GM23248 (cell line): ENCODE data around the gene PSMA4. TPM values are rescaled to one million over a fixed set of nuclear protein-coding genes. Genes with fewer than 3 reads are reported as not detected.

Experiments used
- DNase-seq: peaks from one replicate; pipeline ENCODE4 v3.0.0-alpha.2; 2015
- H2AFZ ChIP-seq: fragments of 200-600 bp; sonication (generic); 2 replicates; pipeline ENCODE4 v1.6.1; 2016; ENCODE audit warnings: antibody characterized with exemption
- H3F3A ChIP-seq: fragments of 200-600 bp; sonication (generic); 2 replicates; pipeline ENCODE4 v1.6.1; 2016; ENCODE audit warnings: mild to moderate bottlenecking, antibody characterized with exemption, mixed run types; ENCODE audit not compliant: insufficient read depth
- H3K27ac ChIP-seq: fragments of 200-600 bp; sonication (generic); 2 replicates; pipeline ENCODE4 v1.5.1; 2016; ENCODE audit warnings: mild to moderate bottlenecking
- H3K27me3 ChIP-seq: fragments of 200-600 bp; sonication (generic); replicated peaks from 2 replicates; pipeline ENCODE4 v1.6.1; 2016; ENCODE audit warnings: mild to moderate bottlenecking; ENCODE audit not compliant: insufficient read depth
- H3K36me3 ChIP-seq: fragments of 200-600 bp; sonication (generic); 2 replicates; pipeline ENCODE4 v1.6.1; 2016; ENCODE audit warnings: low read depth, mild to moderate bottlenecking
- H3K4me1 ChIP-seq: fragments of 200-600 bp; sonication (generic); 2 replicates; pipeline ENCODE4 v1.6.1; 2016; ENCODE audit warnings: mild to moderate bottlenecking; ENCODE audit not compliant: insufficient read depth
- H3K4me2 ChIP-seq: fragments of 200-600 bp; sonication (generic); one replicate; pipeline ENCODE4 v1.6.1; 2016; ENCODE audit warnings: mild to moderate bottlenecking; ENCODE audit not compliant: unreplicated experiment
- H3K4me3 ChIP-seq: fragments of 200-600 bp; sonication (generic); 2 replicates; pipeline ENCODE4 v1.5.1; 2016; ENCODE audit warnings: mild to moderate bottlenecking
- H3K79me2 ChIP-seq: fragments of 200-600 bp; sonication (generic); 2 replicates; pipeline ENCODE4 v1.6.1; 2016; ENCODE audit warnings: mild to moderate bottlenecking; ENCODE audit not compliant: insufficient read depth
- H3K9ac ChIP-seq: fragments of 200-600 bp; sonication (generic); 2 replicates; pipeline ENCODE4 v1.6.1; 2016; ENCODE audit warnings: mild to moderate bottlenecking
- H3K9me2 ChIP-seq: fragments of 200-600 bp; sonication (generic); 2 replicates; pipeline ENCODE4 v1.6.1; 2016; ENCODE audit warnings: mixed run types, mild to moderate bottlenecking, moderate library complexity; ENCODE audit not compliant: insufficient read depth
- H3K9me3 ChIP-seq: fragments of 200-600 bp; sonication (generic); one replicate; pipeline ENCODE4 v1.6.1; 2017; ENCODE audit warnings: low read depth
- H4K20me1 ChIP-seq: fragments of 200-600 bp; sonication (generic); 2 replicates; pipeline ENCODE4 v1.6.0; 2016; ENCODE audit not compliant: insufficient read depth
- EZH2 ChIP-seq: fragments of 200-600 bp; sonication (generic); IDR thresholded peaks from 2 replicates; pipeline ENCODE4 v1.6.1; 2018; ENCODE audit warnings: antibody characterized with exemption, mild to moderate bottlenecking; ENCODE audit not compliant: insufficient read depth, poor library complexity, severe bottlenecking
- EZH2phosphoT487 ChIP-seq: fragments of 200-600 bp; sonication (generic); IDR thresholded peaks from 2 replicates; pipeline ENCODE4 v1.6.1; 2018; ENCODE audit warnings: antibody characterized with exemption, moderate library complexity, mild to moderate bottlenecking, low read depth; ENCODE audit not compliant: insufficient read depth
- WGBS, 2 experiments: methylation state at CpG; one replicate each; pipeline ENCODE4 v1.1.6; 2015 to 2017; ENCODE audit warnings: low lambda C conversion rate in 2 of 2, low coverage in 1 of 2; ENCODE audit errors: missing lambda C conversion rate in 2 of 2; 5-methylcytosine and 5-hydroxymethylcytosine counted together
- in situ Hi-C: fragments of 300-500 bp; cut with MboI; formaldehyde crosslinking; loops from 2 replicates; pipeline ENCODE4 v1.15.0; 2020
- polyA plus RNA-seq: library from polyadenylated mRNA; unstranded; fragments of >200 nt; fragmentation: Nextera tagmentation; extraction: Ambion mirVana; gene quantifications from 2 replicates; pipeline ENCODE4 v1.2.1, GENCODE V29; 2016
- total RNA-seq: library from RNA; depleted of rRNA; stranded (reverse); fragments of >200 nt; shearing (Covaris generic); gene quantifications from 2 replicates; pipeline ENCODE4 v1.2.3, GENCODE V29; 2014

Gene PSMA4
- total and polyA plus RNA-seq, 2 experiments from 2014 or later = 177 to 246 TPM

GRCh38 chr15:78561490-78561889, 21.2 kb downstream of the PSMA4 start:
- Histone ChIP-seq H3K36me3 (no peaks in the 10 kb centered on the region), H3F3A (no peaks in the 10 kb centered on the region), H2AFZ (no peak overlapping the region), H3K4me1 (no peaks in the 10 kb centered on the region), H3K79me2 (no peaks in the 10 kb centered on the region), H3K9me2 (no peaks in the 10 kb centered on the region), H3K9ac (no peak overlapping the region), H4K20me1 (no peaks in the 10 kb centered on the region), H3K9me3 (no peaks in the 10 kb centered on the region), H3K4me3 (no peak overlapping the region), H3K27me3 (peaks cover 5% of the 10 kb centered on the region; the same call in 1 of the 2 replicates), H3K27ac (no peak overlapping the region), H3K4me2 (no peak overlapping the region)
- 73 to 77% methylated on average over 5 of the region's 5 CpGs for WGBS, 2 experiments
- in situ Hi-C loops = no loop called here
- no peak for DNase-seq
- TF ChIP-seq EZH2phosphoT487 = no peak
- TF ChIP-seq EZH2 = no peak

- WGBS, 2 experiments = 44 to 65% methylated on average over 2 of the region's 2 CpGs
- no peaks in the 10 kb centered on the region for H3K9me2 ChIP-seq
- DNase-seq = no peak
- H3K36me3 ChIP-seq = no peaks in the 10 kb centered on the region
- peaks cover 13% of the 10 kb centered on the region; the same call in 1 of the 2 replicates for H3K27me3 ChIP-seq
- H3K9ac ChIP-seq = no peak overlapping the region
- in situ Hi-C loops = no loop called here
- H3K4me1 ChIP-seq = no peaks in the 10 kb centered on the region
- no peaks in the 10 kb centered on the region for H3K79me2 ChIP-seq
- no peaks in the 10 kb centered on the region for H3F3A ChIP-seq
- TF ChIP-seq EZH2phosphoT487 (no peak), EZH2 (no peak)
- H3K4me3 ChIP-seq = no peak overlapping the region
- H3K4me2 ChIP-seq = no peak overlapping the region
- H2AFZ ChIP-seq = no peak overlapping the region
- no peak overlapping the region for H3K27ac ChIP-seq
- H3K9me3 ChIP-seq = no peaks in the 10 kb centered on the region
- H4K20me1 ChIP-seq = no peaks in the 10 kb centered on the region
Observed at GRCh38 chr15:78563092-78563491, 22.8 kb downstream of the PSMA4 start.

GRCh38 chr15:78564743-78565096, 24.5 kb downstream of the PSMA4 start:
- H3K79me2 ChIP-seq = no peaks in the 10 kb centered on the region
- in situ Hi-C loops = no loop called here
- H3K9ac ChIP-seq = no peak overlapping the region
- no peaks in the 10 kb centered on the region for H4K20me1 ChIP-seq
- H3K27me3 ChIP-seq = peaks cover 13% of the 10 kb centered on the region; the same call in 1 of the 2 replicates
- no peaks in the 10 kb centered on the region for H3K9me2 ChIP-seq
- H2AFZ ChIP-seq = peak overlapping the region; percentile 74; the same call in 1 of the 2 replicates
- no peak for DNase-seq
- no peaks in the 10 kb centered on the region for H3K36me3 ChIP-seq
- H3K9me3 ChIP-seq = no peaks in the 10 kb centered on the region
- H3K4me3 ChIP-seq = peak overlapping the region; percentile 70; the same call in 1 of the 2 replicates
- H3K4me1 ChIP-seq = no peaks in the 10 kb centered on the region
- TF ChIP-seq EZH2phosphoT487 = no peak
- no peak for TF ChIP-seq EZH2
- H3K27ac ChIP-seq = no peak overlapping the region
- H3F3A ChIP-seq = no peaks in the 10 kb centered on the region
- WGBS, 2 experiments = 64 to 66% methylated on average over 11 of the region's 11 CpGs
- H3K4me2 ChIP-seq = peak overlapping the region; percentile 88

- H3K79me2 ChIP-seq = no peaks in the 10 kb centered on the region
- no peak within 1 kb of the TSS; the same call in 1 of the 2 replicates for H3K9ac ChIP-seq
- peak; percentile 81 for DNase-seq
- WGBS, 2 experiments = 1 to 2% methylated on average over 47 to 68 of the region's 75 CpGs
- H2AFZ ChIP-seq = peak within 1 kb of the TSS; percentile 74
- H3K4me1 ChIP-seq = no peaks in the 10 kb centered on the region
- TF ChIP-seq EZH2 (no peak), EZH2phosphoT487 (no peak)
- in situ Hi-C loops = no loop called here
- peaks cover 13% of the 10 kb centered on the region; the same call in 1 of the 2 replicates for H3K27me3 ChIP-seq
- H3K9me3 ChIP-seq = no peaks in the 10 kb centered on the region
- H3K4me2 ChIP-seq = peak within 1 kb of the TSS; percentile 88
- H3K9me2 ChIP-seq = no peaks in the 10 kb centered on the region
- no peaks in the 10 kb centered on the region for H4K20me1 ChIP-seq
- H3K36me3 ChIP-seq = no peaks in the 10 kb centered on the region
- peak within 1 kb of the TSS; percentile 70 for H3K4me3 ChIP-seq
- H3K27ac ChIP-seq = no peak within 1 kb of the TSS
- H3F3A ChIP-seq = no peaks in the 10 kb centered on the region
Observed at GRCh38 chr15:78565097-78565950, 25.1 kb downstream of the PSMA4 start, which contains the start of gene CHRNA5. Gene CHRNA5 (plus strand): TSS chr15:78565520. CDS start chr15:78565720, 200 bp downstream.
